GM18873 (cell line): Measurements from ENCODE around the gene CHTOP.
A peak's percentile ranks its signal among the peaks of the same experiment; 100 is the strongest.
"Not testable (repeated sequence)": the region's sequence is repeated elsewhere in the genome, so short reads cannot be mapped to it uniquely, and the experiment has no call there.

Experiments used
- ATAC-seq: cut with Tn5 transposase; IDR thresholded peaks from one replicate; pipeline ENCODE4 v1.9.1; 2021; ENCODE audit warnings: mild to moderate bottlenecking, moderate library complexity, moderate number of reproducible peaks; ENCODE audit not compliant: unreplicated experiment, low FRiP score

The CHTOP gene

GRCh38 chr1:153658400-153659174 lies 24.7 kb downstream of the CHTOP start, which contains the start of gene SNAPIN:
Gene SNAPIN (plus strand): TSS chr1:153658703. CDS start chr1:153658744, 41 bp downstream.
- ATAC-seq: peak; percentile 75

- ATAC-seq: no peak
Observed at GRCh38 chr1:153659175-153659534, 25.3 kb downstream of the CHTOP start.

- no peak for ATAC-seq
Observed at GRCh38 chr1:153659656-153660055, 25.8 kb downstream of the CHTOP start.

- ATAC-seq: no peak
Observed at GRCh38 chr1:153661111-153661708, 27.3 kb downstream of the CHTOP start.

GRCh38 chr1:153662269-153662668 lies 28.4 kb downstream of the CHTOP start:
- ATAC-seq: no peak

- no peak for ATAC-seq
Observed at GRCh38 chr1:153663211-153663610, 29.3 kb downstream of the CHTOP start.

GRCh38 chr1:153667439-153667838 lies 33.6 kb downstream of the CHTOP start:
- ATAC-seq: no peak

GRCh38 chr1:153668672-153669071 lies 34.8 kb downstream of the CHTOP start:
- ATAC-seq: not testable (repeated sequence)

- ATAC-seq: no peak
Observed at GRCh38 chr1:153669606-153670005, 35.7 kb downstream of the CHTOP start.

GRCh38 chr1:153670257-153670858 lies 36.5 kb downstream of the CHTOP start:
- no peak for ATAC-seq

- peak; percentile 93 for ATAC-seq
Observed at GRCh38 chr1:153670859-153671627, 37.2 kb downstream of the CHTOP start, which contains the start of gene ILF2. Gene ILF2 (minus strand): TSS chr1:153670993. CDS start chr1:153670922, 71 bp downstream.

- peak; percentile 6 for ATAC-seq
Observed at GRCh38 chr1:153671628-153672353, 37.9 kb downstream of the CHTOP start.

- ATAC-seq: no peak
Observed at GRCh38 chr1:153673511-153673910, 39.6 kb downstream of the CHTOP start.

- ATAC-seq: no peak
Observed at GRCh38 chr1:153677718-153678518, 44.1 kb downstream of the CHTOP start.

GRCh38 chr1:153678519-153679336 lies 44.9 kb downstream of the CHTOP start, which contains the start of gene NPR1:
Gene NPR1 (plus strand): TSS chr1:153678688. CDS start chr1:153679109, 421 bp downstream.
- ATAC-seq: no peak

- no peak for ATAC-seq
Observed at GRCh38 chr1:153679337-153680119, 45.7 kb downstream of the CHTOP start.

- no peak for ATAC-seq
Observed at GRCh38 chr1:153680120-153680403, 46.2 kb downstream of the CHTOP start.

- no peak for ATAC-seq
Observed at GRCh38 chr1:153682730-153683129, 48.9 kb downstream of the CHTOP start.
